ENCODE data around the gene PTGFRN.
A peak's percentile ranks its signal among the peaks of the same experiment; 100 is the strongest.

The PTGFRN gene

DNA sequence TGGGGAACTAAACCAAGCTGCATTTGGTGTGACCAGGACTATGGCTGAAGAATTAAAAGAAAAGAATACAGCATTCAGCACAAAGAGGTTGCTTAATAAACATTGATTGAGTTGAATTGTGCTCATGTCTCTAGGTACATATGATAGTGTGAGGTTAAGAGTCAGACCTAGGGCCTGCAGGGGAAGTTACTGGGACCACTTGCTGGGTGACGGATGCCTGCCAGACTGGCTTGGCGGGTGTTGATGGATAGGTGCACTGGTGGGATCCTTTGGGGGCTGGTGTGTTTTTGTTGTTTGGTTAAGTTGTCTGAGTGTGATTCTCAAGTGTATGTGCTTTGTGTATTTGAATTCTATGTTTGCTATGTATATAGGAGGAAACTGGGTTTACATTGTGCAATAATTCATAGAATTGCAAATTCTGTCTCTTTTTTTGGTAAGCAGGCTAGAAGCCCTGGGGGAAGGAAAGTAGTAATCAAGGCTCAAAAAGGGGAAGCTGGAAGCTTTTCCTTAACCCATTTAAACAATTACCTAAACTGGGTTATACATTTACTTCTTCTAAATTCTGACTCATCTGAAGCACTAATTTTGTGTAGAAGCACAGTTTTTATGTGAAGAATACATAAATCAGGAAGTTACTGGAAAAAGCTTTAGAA, 93.6 kb downstream of the PTGFRN start:
- DNase-seq: peak; percentile 12

DNA sequence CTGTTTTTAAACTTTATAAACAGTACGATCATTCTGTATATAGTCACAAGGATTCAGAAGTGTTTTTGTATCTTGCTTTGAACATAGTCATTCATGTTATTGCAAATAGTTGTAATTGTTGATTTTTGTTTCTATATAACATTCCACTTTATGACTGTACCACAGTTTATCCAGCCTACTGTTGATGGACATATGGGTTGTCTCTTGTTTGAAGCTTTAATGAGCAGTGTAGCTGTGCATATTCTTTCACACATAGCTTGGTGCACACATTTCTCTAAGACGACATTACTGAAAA, 98.0 kb downstream of the PTGFRN start:
- DNase-seq: no peak

DNA sequence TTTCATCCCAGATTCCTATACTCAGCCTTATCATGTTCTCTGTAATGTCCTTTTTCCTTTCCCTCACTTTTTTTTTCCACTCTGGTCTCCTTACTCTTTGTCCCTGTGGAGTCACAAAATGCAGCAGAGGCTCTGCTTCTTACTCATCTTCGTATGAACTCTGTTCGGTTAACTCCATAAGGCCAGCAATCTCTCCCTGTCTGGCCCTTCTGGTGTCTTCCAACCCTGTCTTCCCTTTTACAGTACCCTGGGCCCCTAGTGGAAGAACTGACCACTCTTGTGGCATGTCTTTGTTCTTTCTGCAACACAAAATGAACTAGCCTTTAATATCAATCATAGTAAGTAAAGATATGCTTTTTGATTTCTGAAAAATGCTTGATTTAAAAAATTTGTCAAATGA, 98.9 kb downstream of the PTGFRN start:
- no peak for DNase-seq

DNA sequence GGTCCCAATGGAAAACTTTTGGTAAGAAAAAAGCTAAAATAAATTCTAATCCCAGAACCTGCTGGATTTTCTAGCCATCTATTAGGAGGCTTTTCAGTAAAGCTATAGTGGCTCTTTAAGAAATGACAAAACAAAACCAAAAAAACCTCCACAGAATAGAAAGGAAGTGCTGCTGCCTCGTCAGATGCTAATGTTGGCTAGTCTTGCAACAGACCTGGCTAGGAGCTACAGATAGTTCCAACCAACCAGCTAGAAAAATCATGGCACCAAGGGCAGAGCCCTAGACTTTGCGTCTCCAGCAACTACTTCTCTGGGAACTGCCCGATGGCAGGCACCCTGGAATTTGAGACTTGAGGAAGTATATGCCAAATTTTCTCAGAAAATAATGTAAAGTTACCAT, 99.4 kb downstream of the PTGFRN start:
- DNase-seq: no peak

GRCh38 chr1:117010310-117010969, 100.7 kb downstream of the PTGFRN start:
- no peak for DNase-seq

DNA sequence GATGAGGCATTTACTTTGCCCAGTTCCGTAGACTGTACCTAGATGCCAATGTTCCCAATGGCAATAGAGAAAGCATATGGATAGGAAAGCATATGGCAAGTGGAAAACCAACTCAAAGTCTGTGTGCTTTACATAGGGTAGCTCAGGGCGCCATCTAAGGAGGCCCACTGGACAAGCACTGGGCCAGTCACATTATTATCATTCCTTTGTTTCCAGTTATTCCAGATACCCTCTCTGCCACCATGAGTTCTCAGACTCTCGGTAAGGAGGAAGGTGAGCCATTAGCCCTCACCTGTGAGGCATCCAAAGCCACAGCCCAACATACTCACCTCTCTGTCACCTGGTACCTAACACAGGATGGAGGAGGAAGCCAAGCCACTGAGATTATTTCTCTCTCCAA, 101.6 kb downstream of the PTGFRN start:
- no peak for DNase-seq

DNA sequence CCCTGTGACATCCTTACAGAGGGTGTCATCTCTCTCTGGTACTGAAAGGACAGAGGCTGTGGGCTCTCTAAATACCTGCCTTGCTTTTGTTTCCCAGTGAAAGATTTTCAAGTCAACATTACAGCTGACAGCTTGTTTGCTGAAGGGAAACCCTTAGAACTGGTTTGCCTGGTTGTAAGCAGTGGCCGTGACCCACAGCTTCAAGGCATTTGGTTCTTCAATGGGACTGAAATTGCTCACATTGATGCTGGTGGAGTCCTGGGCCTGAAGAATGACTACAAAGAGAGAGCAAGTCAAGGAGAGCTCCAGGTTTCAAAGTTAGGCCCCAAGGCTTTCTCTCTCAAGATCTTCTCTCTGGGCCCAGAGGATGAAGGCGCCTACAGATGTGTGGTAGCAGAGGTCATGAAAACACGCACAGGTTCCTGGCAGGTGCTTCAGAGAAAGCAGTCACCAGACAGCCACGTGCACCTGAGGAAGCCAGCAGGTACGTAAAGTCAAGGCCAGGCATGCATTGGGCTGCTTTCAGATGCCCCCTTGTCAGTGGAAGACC, 103.7 kb downstream of the PTGFRN start:
- DNase-seq: no peak

- peak; percentile 16 for DNase-seq
These were observed 104.5 kb downstream of the PTGFRN start for GRCh38 chr1:117014209-117014608.

DNA sequence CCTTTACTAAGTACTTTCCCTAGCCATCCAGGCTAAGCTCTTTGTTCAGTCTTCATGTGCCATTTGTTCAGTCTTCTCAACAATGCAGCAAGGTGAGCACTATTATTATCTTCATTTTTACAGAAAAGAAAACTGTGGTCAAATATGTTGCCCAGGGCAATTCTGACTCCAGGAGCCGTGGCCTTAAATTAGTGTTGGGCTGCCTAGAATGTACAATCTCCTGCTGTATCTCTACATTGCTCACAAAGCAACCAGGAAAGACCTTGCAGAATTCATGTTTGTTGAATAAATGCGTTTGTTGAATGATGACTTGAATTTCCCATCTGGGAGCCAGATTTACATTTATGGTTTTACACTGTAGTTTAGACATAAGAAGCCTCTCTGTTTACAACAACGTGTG, 106.0 kb downstream of the PTGFRN start:
- DNase-seq: no peak

DNA sequence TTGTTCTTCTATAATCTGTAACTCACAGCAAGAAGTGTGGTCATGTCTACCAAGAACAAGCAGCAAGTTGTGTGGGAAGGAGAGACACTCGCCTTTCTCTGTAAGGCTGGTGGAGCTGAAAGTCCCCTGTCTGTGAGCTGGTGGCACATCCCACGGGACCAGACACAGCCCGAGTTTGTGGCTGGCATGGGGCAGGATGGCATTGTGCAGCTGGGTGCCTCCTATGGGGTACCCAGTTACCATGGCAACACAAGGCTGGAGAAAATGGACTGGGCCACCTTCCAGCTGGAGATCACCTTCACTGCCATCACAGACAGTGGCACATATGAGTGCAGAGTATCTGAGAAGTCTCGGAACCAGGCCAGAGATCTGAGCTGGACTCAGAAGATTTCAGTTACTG, 107.3 kb downstream of the PTGFRN start:
- DNase-seq: no peak

DNA sequence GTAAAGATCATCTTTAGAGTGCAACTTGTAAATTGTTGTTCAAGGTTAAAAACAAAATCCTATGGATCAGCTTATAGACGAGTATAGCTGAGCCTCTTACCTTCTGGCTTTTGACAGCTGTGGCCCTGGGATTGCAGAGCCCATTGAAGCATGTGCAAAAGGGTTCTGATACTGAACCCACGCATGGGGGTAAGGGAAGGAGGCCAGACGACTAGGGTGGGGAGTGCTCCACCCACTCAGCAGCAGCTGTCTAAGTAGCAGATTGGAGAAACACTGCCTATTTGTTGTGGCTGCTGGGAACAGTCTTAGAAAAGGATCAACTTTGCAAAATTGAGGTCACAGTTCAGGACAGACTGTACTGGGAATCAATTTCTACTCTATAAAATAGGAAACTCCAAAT, 107.9 kb downstream of the PTGFRN start:
- DNase-seq: no peak

DNA sequence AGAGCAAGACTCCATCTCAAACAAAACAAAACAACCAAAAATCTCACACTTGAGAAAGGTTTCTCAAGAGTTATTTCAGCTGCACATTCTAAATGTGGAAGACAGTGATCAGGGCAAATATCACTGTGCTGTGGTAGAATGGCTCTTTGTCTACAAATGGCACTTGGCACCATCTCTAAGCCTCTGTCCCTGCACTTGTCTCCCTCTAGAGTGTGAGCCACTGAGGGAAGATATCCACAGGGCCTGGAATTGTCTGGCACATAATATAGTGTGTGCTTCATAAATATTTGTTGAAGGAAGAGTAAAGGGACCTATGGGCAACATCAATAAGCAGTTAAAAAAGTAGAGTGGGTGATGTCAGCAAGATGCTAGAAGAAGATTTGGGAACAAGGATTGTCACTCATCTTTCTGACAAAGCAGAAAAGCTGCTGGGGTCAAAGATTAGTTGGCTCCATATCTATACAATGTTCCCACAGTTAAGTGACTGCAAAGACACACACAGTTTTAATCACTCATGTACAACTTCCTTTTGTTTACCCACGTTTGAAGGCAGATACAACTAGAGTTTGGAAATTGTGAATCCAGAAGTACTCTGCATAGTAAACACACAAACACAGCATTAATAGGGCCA, 110.9 kb downstream of the PTGFRN start:
- no peak for DNase-seq

DNA sequence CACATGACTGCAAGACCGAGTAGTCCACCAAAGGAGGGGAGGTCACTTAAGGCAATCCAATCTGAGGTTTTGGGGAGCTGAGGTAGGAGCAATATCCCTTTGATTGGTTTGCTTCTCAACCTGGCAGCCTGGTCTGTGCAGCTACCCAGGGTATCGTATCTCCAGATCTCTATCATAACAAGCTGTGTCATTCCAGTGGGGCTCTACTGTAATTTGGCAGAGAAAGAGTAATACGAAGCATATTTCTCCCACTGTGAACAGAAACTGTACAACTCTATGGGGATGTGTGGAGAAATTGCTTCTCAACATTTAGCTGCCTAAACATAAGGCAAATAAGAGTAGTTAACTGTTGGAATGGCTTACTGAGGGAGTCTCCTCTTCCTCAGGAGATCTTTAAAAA, 112.4 kb downstream of the PTGFRN start:
- no peak for DNase-seq

GRCh38 chr1:117025568-117025967, 115.9 kb downstream of the PTGFRN start:
- DNase-seq: no peak

DNA sequence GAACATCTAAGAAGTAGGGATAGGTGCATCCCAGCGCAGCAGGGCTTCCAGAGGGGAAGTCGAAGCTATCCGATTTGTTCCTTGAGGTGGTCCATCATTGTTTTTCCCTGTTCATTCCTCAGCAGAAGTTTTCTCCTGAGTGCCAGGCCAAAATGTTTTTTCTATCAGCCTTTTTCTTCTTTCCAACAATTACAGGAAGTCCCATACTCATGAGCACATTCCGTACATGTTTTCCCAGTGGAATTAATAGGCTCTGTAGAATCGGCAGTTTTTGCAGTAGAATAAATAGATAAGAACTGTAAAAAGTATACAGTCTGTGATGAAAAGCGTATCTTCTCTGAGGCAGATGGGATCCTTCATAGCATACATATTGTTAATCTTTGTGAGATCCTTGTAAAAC, 116.6 kb downstream of the PTGFRN start:
- peak; percentile 17 for DNase-seq

GRCh38 chr1:117029685-117030084, 120.0 kb downstream of the PTGFRN start:
- no peak for DNase-seq

DNA sequence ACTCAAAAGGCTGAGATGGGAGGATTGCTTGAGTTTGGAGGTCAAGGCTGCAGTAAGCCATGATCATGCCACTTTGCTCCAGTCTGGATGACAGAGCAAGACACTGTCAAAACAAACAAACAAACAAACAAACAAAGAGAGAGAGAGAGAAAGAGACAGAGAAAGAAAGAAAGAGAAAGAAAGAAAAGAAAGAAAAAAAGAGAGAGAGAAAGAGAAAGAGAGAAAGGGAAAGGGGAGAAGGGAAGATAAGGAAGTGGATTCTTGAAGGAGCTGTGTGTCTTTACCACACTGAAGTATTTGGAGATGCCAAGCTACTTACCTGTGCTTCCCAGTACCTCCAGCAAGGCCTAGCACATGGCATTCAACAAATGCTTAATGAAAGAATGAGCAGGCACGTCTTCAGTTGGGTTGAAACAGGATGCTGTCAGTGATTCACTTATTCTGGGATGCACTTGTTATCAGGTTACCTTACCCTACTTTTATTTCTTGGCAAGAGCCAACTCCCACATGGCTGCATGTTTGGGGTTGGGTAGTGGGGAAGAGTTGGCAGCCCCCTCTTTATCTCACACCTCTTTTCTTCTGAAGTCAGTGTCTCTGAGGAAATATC, 120.7 kb downstream of the PTGFRN start:
- no peak for DNase-seq

DNA sequence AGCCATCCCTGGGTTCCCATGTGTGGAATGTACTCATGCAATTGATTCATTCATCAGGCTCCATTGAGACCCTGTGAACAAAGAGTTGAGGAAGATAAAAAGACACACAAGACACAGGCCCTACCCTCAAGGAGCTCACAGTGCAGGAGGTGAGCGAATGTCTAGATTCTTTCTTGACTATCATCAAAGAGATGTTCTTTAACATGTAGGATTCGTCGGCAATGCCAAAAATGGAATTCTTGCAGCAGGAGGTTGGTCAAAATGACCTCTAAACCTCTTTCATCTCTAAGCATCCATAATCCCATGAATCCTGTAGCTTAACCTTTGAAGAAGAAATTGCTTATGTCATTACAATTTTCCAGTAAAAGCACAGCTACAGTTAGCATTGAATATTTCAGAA, 122.5 kb downstream of the PTGFRN start:
- no peak for DNase-seq

GRCh38 chr1:117032681-117033539, 123.2 kb downstream of the PTGFRN start:
- no peak for DNase-seq

DNA sequence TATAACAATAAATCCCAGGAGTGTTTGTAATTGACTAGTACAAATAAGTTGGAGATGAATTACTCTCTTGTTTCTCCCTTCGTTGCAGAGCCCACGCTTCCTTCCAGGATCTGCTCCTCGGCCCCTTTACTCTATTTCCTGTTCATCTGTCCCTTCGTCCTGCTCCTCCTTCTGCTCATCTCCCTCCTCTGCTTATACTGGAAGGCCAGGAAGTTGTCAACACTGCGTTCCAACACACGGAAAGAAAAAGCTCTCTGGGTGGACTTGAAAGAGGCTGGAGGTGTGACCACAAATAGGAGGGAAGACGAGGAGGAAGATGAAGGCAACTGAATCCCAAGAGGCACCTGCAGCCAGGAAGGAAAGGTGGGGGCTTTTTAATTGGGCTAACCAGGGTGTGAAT, 124.1 kb downstream of the PTGFRN start:
- no peak for DNase-seq

GRCh38 chr1:117034791-117035290, 125.1 kb downstream of the PTGFRN start:
- no peak for DNase-seq

DNA sequence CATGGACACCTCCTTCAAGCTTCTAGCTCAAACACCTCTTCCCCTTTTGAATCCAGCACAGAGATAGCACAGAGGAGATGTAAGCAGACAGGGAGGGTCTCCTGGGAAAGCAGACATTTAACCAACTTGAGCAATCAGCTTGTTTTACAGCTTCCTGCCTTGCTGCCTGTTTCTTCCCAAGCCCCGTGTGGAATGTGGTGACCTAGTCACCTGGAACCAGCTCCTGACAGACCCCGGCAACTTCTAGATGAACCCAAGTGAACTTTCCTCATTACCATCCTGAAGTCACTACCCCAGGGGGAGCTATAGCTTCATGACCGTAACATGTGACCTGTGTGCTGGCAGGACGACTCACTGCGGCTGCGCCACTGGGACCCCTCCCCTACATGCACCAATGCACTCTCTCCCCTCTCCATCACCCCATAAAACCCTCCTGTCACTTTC, 126.3 kb downstream of the PTGFRN start:
- peak; percentile 11 for DNase-seq

- no peak for DNase-seq
These were observed 128.1 kb downstream of the PTGFRN start for GRCh38 chr1:117037802-117038201.

All from fibroblast of skin of right quadriceps (primary cell).